H1 (cell line): ENCODE data around the gene NREP. TPM values are rescaled to one million over a fixed set of nuclear protein-coding genes. Genes with fewer than 3 reads are reported as not detected.

Experiments
- CREB1 ChIP-seq: IDR thresholded peaks from 2 replicates; pipeline ENCODE4 v1.6.1; 2012; ENCODE audit warnings: inconsistent platforms
- HDAC2 ChIP-seq, 2 experiments: fragments of 300-600 bp in 1 of 2; sonication (generic) in 1 of 2; IDR thresholded peaks; 2 replicates each; pipeline ENCODE4 v1.6.1; 2011 to 2012; ENCODE audit warnings: low read depth in 2 of 2, low read length in 2 of 2, mild to moderate bottlenecking in 2 of 2, moderate library complexity in 2 of 2, borderline replicate concordance in 1 of 2, inconsistent platforms in 1 of 2
- KDM4A ChIP-seq: IDR thresholded peaks from one replicate; pipeline ENCODE4 v1.7.1; 2012; ENCODE audit warnings: low read depth, mild to moderate bottlenecking, moderate library complexity, low read length, inconsistent platforms; ENCODE audit not compliant: severe bottlenecking
- RXRA ChIP-seq: IDR thresholded peaks from 2 replicates; pipeline ENCODE4 v1.6.1; 2011; ENCODE audit warnings: low read depth, mild to moderate bottlenecking, low read length, moderate library complexity; ENCODE audit not compliant: insufficient read depth
- YY1 ChIP-seq: IDR thresholded peaks from 2 replicates; pipeline ENCODE4 v1.6.1; 2011; ENCODE audit warnings: low read depth, mild to moderate bottlenecking, low read length
- polyA plus RNA-seq, 7 experiments: library from polyadenylated mRNA; depleted of rRNA in 3 of 7; stranded (reverse) in 5 of 7; unstranded in 2 of 7; fragments of >200 nt in 5 of 7; fragments of 200-250 nt in 2 of 7; gene quantifications; 1 replicate in 5 of 7; 2 replicates in 1 of 7; 4 replicates in 1 of 7; pipeline versions ENCODE4 v1.2.1 to v1.2.3, GENCODE V29; 2011 to 2013; ENCODE audit warnings: missing spikeins in 2 of 7, mixed read lengths in 2 of 7
- total RNA-seq: library from RNA; stranded (reverse); fragmentation: NEBNext Ultra II Directional; extraction: Animal tissue kit (Norgen Biotek cat#: 25700); gene quantifications from 2 replicates; pipeline ENCODE4 v1.2.1, GENCODE V29; 2021
- TF ChIP-seq, protein P1 (sequence below): IDR thresholded peaks from 2 replicates; pipeline ENCODE4 v1.6.1; 2011; ENCODE audit warnings: low read length, improper control_type of control experiment

The NREP gene
- total and polyA plus RNA-seq, 2 of the 8 experiments (the other 6 are each of a cell fraction or from before 2014, with no cell fraction given) = 254 to 301 TPM

DNA sequence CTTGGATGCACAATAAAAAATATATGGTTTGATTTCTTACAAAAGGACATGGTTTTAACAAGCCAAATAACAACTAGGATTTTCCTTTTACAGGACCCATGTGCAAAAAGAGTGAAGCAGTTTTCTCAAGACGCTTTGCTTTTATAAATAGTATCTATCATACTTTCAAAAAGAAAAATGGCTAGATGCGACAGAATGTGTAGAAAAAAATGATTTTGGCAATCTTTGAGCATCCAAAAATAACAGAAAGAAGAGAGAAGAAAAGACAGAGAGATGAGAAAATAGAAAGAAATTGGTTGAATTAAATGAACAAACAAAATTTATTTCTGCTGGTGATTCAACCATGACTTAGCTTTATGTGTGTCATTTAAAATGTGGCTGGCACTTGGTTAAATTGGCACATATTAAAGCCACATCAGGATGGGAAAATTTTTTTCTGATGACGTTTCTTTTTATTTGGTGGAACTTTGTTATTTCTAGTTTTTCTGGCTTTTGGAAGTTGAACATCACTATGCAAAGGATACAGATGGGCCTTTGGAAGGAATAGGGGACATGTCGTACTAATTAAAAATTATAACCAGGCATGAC is 35.6 kb upstream of the NREP start (continued):
- TF ChIP-seq, protein P1, sequence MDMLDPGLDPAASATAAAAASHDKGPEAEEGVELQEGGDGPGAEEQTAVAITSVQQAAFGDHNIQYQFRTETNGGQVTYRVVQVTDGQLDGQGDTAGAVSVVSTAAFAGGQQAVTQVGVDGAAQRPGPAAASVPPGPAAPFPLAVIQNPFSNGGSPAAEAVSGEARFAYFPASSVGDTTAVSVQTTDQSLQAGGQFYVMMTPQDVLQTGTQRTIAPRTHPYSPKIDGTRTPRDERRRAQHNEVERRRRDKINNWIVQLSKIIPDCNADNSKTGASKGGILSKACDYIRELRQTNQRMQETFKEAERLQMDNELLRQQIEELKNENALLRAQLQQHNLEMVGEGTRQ = no peak
- no peak for TF ChIP-seq RXRA
- TF ChIP-seq KDM4A = no peak
- TF ChIP-seq HDAC2 (IDR thresholded peaks at IDR 0.05; ENCODE audit: borderline replicate concordance in 1 of 2, low read depth in 2 of 2, low read length in 2 of 2) = no peak
- TF ChIP-seq YY1 = no peak
- no peak for TF ChIP-seq CREB1
